HepG2 (cell line): ENCODE results near the gene XPC. TPM values are rescaled to one million over a fixed set of nuclear protein-coding genes. Genes with fewer than 3 reads are reported as not detected.
A peak's percentile ranks its signal among the peaks of the same experiment; 100 is the strongest.

Experiments used
- HNF4G ChIP-seq, 2 experiments: sonication (generic) in 1 of 2; formaldehyde crosslinking in 1 of 2; IDR thresholded peaks; 2 replicates each; pipeline versions ENCODE4 v1.4.0 to v1.6.1; 2011 to 2020; ENCODE audit warnings: borderline replicate concordance in 2 of 2, low read depth in 2 of 2, mild to moderate bottlenecking in 2 of 2, low read length in 1 of 2, missing genetic modification reagents in 1 of 2, moderate library complexity in 1 of 2
- IRX3 ChIP-seq: sonication (generic); formaldehyde crosslinking; IDR thresholded peaks from 2 replicates; pipeline ENCODE4 v1.8.1; 2023; ENCODE audit warnings: mild to moderate bottlenecking, low read depth, missing genetic modification reagents, borderline replicate concordance
- MEIS2 ChIP-seq: sonication (generic); formaldehyde crosslinking; IDR thresholded peaks from 2 replicates; pipeline ENCODE4 v1.9.0; 2021; ENCODE audit warnings: mild to moderate bottlenecking, missing genetic modification reagents
- MTA3 ChIP-seq: sonication (generic); formaldehyde crosslinking; IDR thresholded peaks from 2 replicates; pipeline ENCODE4 v1.4.0; 2020; ENCODE audit warnings: missing genetic modification reagents
- MYNN ChIP-seq: sonication (generic); formaldehyde crosslinking; IDR thresholded peaks from 2 replicates; pipeline ENCODE4 v1.4.0; 2020; ENCODE audit warnings: mild to moderate bottlenecking, low read depth, missing genetic modification reagents
- SAFB2 ChIP-seq: sonication (generic); formaldehyde crosslinking; IDR thresholded peaks from 2 replicates; pipeline ENCODE4 v1.5.1; 2020; ENCODE audit warnings: missing genetic modification reagents, low read depth, mild to moderate bottlenecking, borderline replicate concordance
- SOX6 ChIP-seq, 2 experiments: fragments of 450-650 bp in 1 of 2; sonication (generic) in 1 of 2; formaldehyde crosslinking in 1 of 2; IDR thresholded peaks; 2 replicates each; pipeline versions ENCODE4 v1.4.0 to v1.6.1; 2017 to 2020; ENCODE audit warnings: antibody characterized with exemption in 1 of 2, mild to moderate bottlenecking in 1 of 2, missing genetic modification reagents in 1 of 2
- ZNF121 ChIP-seq: sonication (generic); formaldehyde crosslinking; IDR thresholded peaks from 2 replicates; pipeline ENCODE4 v1.5.0; 2020; ENCODE audit warnings: mild to moderate bottlenecking, missing genetic modification reagents
- ZNF354B ChIP-seq: sonication (generic); formaldehyde crosslinking; IDR thresholded peaks from 2 replicates; pipeline ENCODE4 v1.8.0; 2022; ENCODE audit warnings: mild to moderate bottlenecking, missing genetic modification reagents
- ZNF569 ChIP-seq: sonication (generic); formaldehyde crosslinking; IDR thresholded peaks from 2 replicates; pipeline ENCODE4 v1.5.0; 2020; ENCODE audit warnings: mild to moderate bottlenecking, missing genetic modification reagents, moderate library complexity, borderline replicate concordance
- ZNF660 ChIP-seq: sonication (generic); formaldehyde crosslinking; IDR thresholded peaks from 2 replicates; pipeline ENCODE4 v1.5.1; 2020; ENCODE audit warnings: mild to moderate bottlenecking, low read depth, missing genetic modification reagents, borderline replicate concordance
- ZNF703 ChIP-seq: sonication (generic); formaldehyde crosslinking; IDR thresholded peaks from 2 replicates; pipeline ENCODE4 v1.5.1; 2020; ENCODE audit warnings: missing genetic modification reagents, mild to moderate bottlenecking, moderate library complexity, borderline replicate concordance
- ZNF768 ChIP-seq: sonication (generic); formaldehyde crosslinking; IDR thresholded peaks from 2 replicates; pipeline ENCODE4 v1.4.0; 2020; ENCODE audit warnings: missing genetic modification reagents
- ZNF777 ChIP-seq: sonication (generic); formaldehyde crosslinking; IDR thresholded peaks from 2 replicates; pipeline ENCODE4 v1.4.0; 2020; ENCODE audit warnings: missing genetic modification reagents
- ZNF883 ChIP-seq: sonication (generic); formaldehyde crosslinking; IDR thresholded peaks from 2 replicates; pipeline ENCODE4 v1.5.1; 2020; ENCODE audit warnings: mild to moderate bottlenecking, missing genetic modification reagents; ENCODE audit errors: not compliant biosample characterization
- polyA plus RNA-seq, 8 experiments: library from polyadenylated mRNA; depleted of rRNA in 3 of 8; stranded (reverse) in 7 of 8; unstranded in 1 of 8; fragments of >200 nt; fragmentation: Illumina TruSeq in 4 of 8; extraction: Trizol in 4 of 8; gene quantifications; 2 replicates each; pipeline versions ENCODE4 v1.2.1 to v1.2.3, GENCODE V29; 2011 to 2016; ENCODE audit warnings: low read depth in 4 of 8, missing spikeins in 1 of 8, mixed read lengths in 1 of 8; ENCODE audit not compliant: insufficient read depth in 1 of 8
- total RNA-seq, 5 experiments: library from RNA; depleted of rRNA; stranded (reverse); fragments of >200 nt; fragmentation: Illumina TruSeq; extraction: Trizol; gene quantifications; 2 replicates each; pipeline ENCODE4 v1.2.3, GENCODE V29; 2016; ENCODE audit warnings: low read depth in 1 of 5
- TF ChIP-seq, protein P1 (sequence below): IDR thresholded peaks from 2 replicates; pipeline ENCODE4 v1.6.1; 2012; ENCODE audit warnings: low read length, improper control_type of control experiment
- TF ChIP-seq, protein P2 (sequence below): sonication (generic); formaldehyde crosslinking; IDR thresholded peaks from 2 replicates; pipeline ENCODE4 v1.5.0; 2020; ENCODE audit warnings: mild to moderate bottlenecking, missing genetic modification reagents
- TF ChIP-seq, protein P3 (sequence below): sonication (generic); formaldehyde crosslinking; IDR thresholded peaks from 2 replicates; pipeline ENCODE4 v1.8.0; 2022; ENCODE audit warnings: missing genetic modification reagents, low read depth, mild to moderate bottlenecking, borderline replicate concordance
- TF ChIP-seq, protein P4 (sequence below): IDR thresholded peaks from 2 replicates; pipeline ENCODE4 v1.6.1; 2012; ENCODE audit warnings: inconsistent platforms
- TF ChIP-seq, protein P5 (sequence below): sonication (generic); formaldehyde crosslinking; IDR thresholded peaks from 2 replicates; pipeline ENCODE4 v1.4.0; 2020; ENCODE audit warnings: missing genetic modification reagents, mild to moderate bottlenecking, borderline replicate concordance

The XPC gene
- total and polyA plus RNA-seq, 2 of the 13 experiments (the other 11 are each of a cell fraction or from before 2014, with no cell fraction given), result 9.4 to 24.1 TPM

DNA sequence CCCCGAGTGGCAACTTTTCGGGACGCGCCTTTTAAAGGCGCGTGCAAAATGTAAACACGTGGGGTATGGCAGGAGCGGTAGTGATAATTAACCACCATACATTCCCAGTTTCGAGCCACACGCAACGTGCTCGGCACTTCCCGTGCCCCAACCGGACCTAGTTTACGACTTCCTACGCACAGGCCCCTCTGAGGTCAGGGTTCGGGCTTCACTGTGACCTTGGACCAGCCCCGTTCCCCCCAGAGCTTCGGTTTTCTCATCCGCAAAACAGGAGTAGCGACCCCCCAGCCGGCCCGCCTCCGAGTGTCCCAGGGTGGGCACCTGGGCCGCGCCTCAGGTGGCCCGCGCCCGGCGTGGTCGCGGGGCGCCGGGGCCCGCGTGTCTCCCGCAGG, 54.2 kb downstream of the XPC start (continued):
- TF ChIP-seq, protein P1, sequence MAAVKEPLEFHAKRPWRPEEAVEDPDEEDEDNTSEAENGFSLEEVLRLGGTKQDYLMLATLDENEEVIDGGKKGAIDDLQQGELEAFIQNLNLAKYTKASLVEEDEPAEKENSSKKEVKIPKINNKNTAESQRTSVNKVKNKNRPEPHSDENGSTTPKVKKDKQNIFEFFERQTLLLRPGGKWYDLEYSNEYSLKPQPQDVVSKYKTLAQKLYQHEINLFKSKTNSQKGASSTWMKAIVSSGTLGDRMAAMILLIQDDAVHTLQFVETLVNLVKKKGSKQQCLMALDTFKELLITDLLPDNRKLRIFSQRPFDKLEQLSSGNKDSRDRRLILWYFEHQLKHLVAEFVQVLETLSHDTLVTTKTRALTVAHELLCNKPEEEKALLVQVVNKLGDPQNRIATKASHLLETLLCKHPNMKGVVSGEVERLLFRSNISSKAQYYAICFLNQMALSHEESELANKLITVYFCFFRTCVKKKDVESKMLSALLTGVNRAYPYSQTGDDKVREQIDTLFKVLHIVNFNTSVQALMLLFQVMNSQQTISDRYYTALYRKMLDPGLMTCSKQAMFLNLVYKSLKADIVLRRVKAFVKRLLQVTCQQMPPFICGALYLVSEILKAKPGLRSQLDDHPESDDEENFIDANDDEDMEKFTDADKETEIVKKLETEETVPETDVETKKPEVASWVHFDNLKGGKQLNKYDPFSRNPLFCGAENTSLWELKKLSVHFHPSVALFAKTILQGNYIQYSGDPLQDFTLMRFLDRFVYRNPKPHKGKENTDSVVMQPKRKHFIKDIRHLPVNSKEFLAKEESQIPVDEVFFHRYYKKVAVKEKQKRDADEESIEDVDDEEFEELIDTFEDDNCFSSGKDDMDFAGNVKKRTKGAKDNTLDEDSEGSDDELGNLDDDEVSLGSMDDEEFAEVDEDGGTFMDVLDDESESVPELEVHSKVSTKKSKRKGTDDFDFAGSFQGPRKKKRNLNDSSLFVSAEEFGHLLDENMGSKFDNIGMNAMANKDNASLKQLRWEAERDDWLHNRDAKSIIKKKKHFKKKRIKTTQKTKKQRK, result no peak
- no peak for TF ChIP-seq ZNF883 (CRISPR knock-in tag)
- 0 out of 2 replicates have a peak, but pooled peaks have one; percentile 8 for TF ChIP-seq ZNF777 (CRISPR knock-in tag)
- no peak for TF ChIP-seq ZNF354B
- no peak for TF ChIP-seq SOX6 (IDR thresholded peaks at IDR 0.05)
- TF ChIP-seq SOX6 (CRISPR knock-in tag; IDR thresholded peaks at IDR 0.05), result no peak
- TF ChIP-seq, protein P2, sequence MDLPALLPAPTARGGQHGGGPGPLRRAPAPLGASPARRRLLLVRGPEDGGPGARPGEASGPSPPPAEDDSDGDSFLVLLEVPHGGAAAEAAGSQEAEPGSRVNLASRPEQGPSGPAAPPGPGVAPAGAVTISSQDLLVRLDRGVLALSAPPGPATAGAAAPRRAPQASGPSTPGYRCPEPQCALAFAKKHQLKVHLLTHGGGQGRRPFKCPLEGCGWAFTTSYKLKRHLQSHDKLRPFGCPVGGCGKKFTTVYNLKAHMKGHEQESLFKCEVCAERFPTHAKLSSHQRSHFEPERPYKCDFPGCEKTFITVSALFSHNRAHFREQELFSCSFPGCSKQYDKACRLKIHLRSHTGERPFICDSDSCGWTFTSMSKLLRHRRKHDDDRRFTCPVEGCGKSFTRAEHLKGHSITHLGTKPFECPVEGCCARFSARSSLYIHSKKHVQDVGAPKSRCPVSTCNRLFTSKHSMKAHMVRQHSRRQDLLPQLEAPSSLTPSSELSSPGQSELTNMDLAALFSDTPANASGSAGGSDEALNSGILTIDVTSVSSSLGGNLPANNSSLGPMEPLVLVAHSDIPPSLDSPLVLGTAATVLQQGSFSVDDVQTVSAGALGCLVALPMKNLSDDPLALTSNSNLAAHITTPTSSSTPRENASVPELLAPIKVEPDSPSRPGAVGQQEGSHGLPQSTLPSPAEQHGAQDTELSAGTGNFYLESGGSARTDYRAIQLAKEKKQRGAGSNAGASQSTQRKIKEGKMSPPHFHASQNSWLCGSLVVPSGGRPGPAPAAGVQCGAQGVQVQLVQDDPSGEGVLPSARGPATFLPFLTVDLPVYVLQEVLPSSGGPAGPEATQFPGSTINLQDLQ (CRISPR knock-in tag), result 0 out of 2 replicates have a peak, but pooled peaks have one; percentile 19
- TF ChIP-seq HNF4G (IDR thresholded peaks at IDR 0.05; ENCODE audit: borderline replicate concordance, low read depth, low read length), result no peak
- TF ChIP-seq HNF4G (CRISPR knock-in tag; IDR thresholded peaks at IDR 0.05; ENCODE audit: borderline replicate concordance, low read depth), result peak; percentile 12; the same call in 1 of the 2 replicates
- TF ChIP-seq MEIS2 (CRISPR knock-in tag), result 0 out of 2 replicates have a peak, but pooled peaks have one; percentile 14
- TF ChIP-seq ZNF121 (CRISPR knock-in tag), result peak; percentile 34; the same call in 1 of the 2 replicates
- TF ChIP-seq, protein P3, sequence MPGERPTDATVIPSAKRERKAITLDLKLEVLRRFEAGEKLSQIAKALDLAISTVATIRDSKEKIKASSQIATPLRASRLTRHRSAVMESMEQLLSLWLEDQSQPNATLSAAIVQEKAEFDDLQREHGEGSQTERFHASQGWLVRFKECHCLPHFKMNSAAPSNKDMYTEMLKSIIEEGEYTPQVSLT (CRISPR knock-in tag), result no peak
- no peak for TF ChIP-seq MYNN (CRISPR knock-in tag)
- peak; percentile 28; the same call in 1 of the 2 replicates for TF ChIP-seq ZNF768
- TF ChIP-seq SAFB2, result peak; percentile 62; the same call in 1 of the 2 replicates
- TF ChIP-seq ZNF703 (CRISPR knock-in tag), result no peak
- TF ChIP-seq ZNF569 (CRISPR knock-in tag), result no peak
- no peak for TF ChIP-seq ZNF660
- TF ChIP-seq IRX3 (CRISPR knock-in tag), result 0 out of 2 replicates have a peak, but pooled peaks have one; percentile 30
- TF ChIP-seq, protein P4, sequence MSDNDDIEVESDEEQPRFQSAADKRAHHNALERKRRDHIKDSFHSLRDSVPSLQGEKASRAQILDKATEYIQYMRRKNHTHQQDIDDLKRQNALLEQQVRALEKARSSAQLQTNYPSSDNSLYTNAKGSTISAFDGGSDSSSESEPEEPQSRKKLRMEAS, result peak; percentile 87
- TF ChIP-seq, protein P5, sequence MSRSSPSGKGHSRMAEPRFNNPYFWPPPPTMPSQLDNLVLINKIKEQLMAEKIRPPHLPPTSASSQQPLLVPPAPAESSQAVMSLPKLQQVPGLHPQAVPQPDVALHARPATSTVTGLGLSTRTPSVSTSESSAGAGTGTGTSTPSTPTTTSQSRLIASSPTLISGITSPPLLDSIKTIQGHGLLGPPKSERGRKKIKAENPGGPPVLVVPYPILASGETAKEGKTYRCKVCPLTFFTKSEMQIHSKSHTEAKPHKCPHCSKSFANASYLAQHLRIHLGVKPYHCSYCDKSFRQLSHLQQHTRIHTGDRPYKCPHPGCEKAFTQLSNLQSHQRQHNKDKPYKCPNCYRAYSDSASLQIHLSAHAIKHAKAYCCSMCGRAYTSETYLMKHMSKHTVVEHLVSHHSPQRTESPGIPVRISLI (CRISPR knock-in tag), result 0 out of 2 replicates have a peak, but pooled peaks have one; percentile 19
- TF ChIP-seq MTA3 (CRISPR knock-in tag), result no peak
